SK-N-SH treated with all-trans-retinoic acid at 6 μM for 48 hours (cell line): Measurements from ENCODE around the gene PLA2G6.
"Not testable (repeated sequence)": the region's sequence is repeated elsewhere in the genome, so short reads cannot be mapped to it uniquely, and the experiment has no call there.

Source experiments
- ATAC-seq: fragments of 200-7000 bp; cut with Tn5 transposase; 3 replicates; pipeline ENCODE4 v1.9.1; 2020; ENCODE audit warnings: mild to moderate bottlenecking, moderate library complexity
- ARNTL ChIP-seq: fragments of 450-650 bp; formaldehyde crosslinking; IDR thresholded peaks from 2 replicates; pipeline ENCODE4 v1.5.0; 2020; ENCODE audit warnings: low read depth, mild to moderate bottlenecking, moderate library complexity, borderline replicate concordance
- BACH2 ChIP-seq: fragments of 250-450 bp; sonication (Bioruptor Pico); IDR thresholded peaks from 2 replicates; pipeline ENCODE4 v1.9.0; 2021; ENCODE audit warnings: mild to moderate bottlenecking, borderline replicate concordance
- CSDC2 ChIP-seq: fragments of 250-450 bp; sonication (Bioruptor Pico); IDR thresholded peaks from 2 replicates; pipeline ENCODE4 v1.5.0; 2020; ENCODE audit warnings: mild to moderate bottlenecking, moderate library complexity
- ESRRG ChIP-seq: fragments of 250-450 bp; sonication (Bioruptor Pico); IDR thresholded peaks from 2 replicates; pipeline ENCODE4 v1.6.1; 2021; ENCODE audit warnings: mild to moderate bottlenecking
- GLIS3 ChIP-seq: fragments of 250-450 bp; sonication (Bioruptor Pico); IDR thresholded peaks from 2 replicates; pipeline ENCODE4 v1.5.0; 2020; ENCODE audit warnings: mild to moderate bottlenecking, moderate library complexity
- ISL1 ChIP-seq: fragments of 250-450 bp; sonication (Bioruptor Pico); IDR thresholded peaks from 2 replicates; pipeline ENCODE4 v2.1.2; 2022; ENCODE audit warnings: mild to moderate bottlenecking, moderate library complexity
- PPARA ChIP-seq: fragments of 250-450 bp; sonication (Bioruptor Pico); IDR thresholded peaks from 2 replicates; pipeline ENCODE4 v1.5.0; 2020; ENCODE audit warnings: mild to moderate bottlenecking, borderline replicate concordance
- RARB ChIP-seq: fragments of 250-450 bp; sonication (Bioruptor Pico); IDR thresholded peaks from 2 replicates; pipeline ENCODE4 v1.8.0; 2021; ENCODE audit warnings: mild to moderate bottlenecking, moderate library complexity
- TCF4 ChIP-seq: fragments of 250-450 bp; sonication (Bioruptor Pico); IDR thresholded peaks from 2 replicates; pipeline ENCODE4 v1.8.0; 2021; ENCODE audit warnings: mild to moderate bottlenecking, moderate library complexity, borderline replicate concordance
- TOX ChIP-seq: fragments of 250-450 bp; sonication (Bioruptor Pico); IDR thresholded peaks from 2 replicates; pipeline ENCODE4 v1.8.0; 2021; ENCODE audit warnings: mild to moderate bottlenecking, moderate library complexity, borderline replicate concordance
- ZC3H10 ChIP-seq: fragments of 250-450 bp; sonication (Bioruptor Pico); IDR thresholded peaks from 2 replicates; pipeline ENCODE4 v1.5.1; 2021; ENCODE audit warnings: mild to moderate bottlenecking, moderate library complexity
- ZFP3 ChIP-seq: fragments of 250-450 bp; sonication (Bioruptor Pico); IDR thresholded peaks from 2 replicates; pipeline ENCODE4 v1.5.0; 2020; ENCODE audit warnings: mild to moderate bottlenecking, moderate library complexity
- ZFP30 ChIP-seq: fragments of 450-650 bp; formaldehyde crosslinking; IDR thresholded peaks from 2 replicates; pipeline ENCODE4 v1.5.0; 2022; ENCODE audit warnings: mild to moderate bottlenecking, moderate library complexity
- ZNF70 ChIP-seq: fragments of 450-650 bp; formaldehyde crosslinking; IDR thresholded peaks from 2 replicates; pipeline ENCODE4 v1.5.0; 2020; ENCODE audit warnings: mild to moderate bottlenecking, moderate library complexity
- ZNF8 ChIP-seq: fragments of 450-650 bp; formaldehyde crosslinking; IDR thresholded peaks from 2 replicates; pipeline ENCODE4 v1.5.0; 2020; ENCODE audit warnings: mild to moderate bottlenecking, moderate library complexity
- TF ChIP-seq, protein P1 (sequence below): fragments of 250-450 bp; sonication (Bioruptor Pico); IDR thresholded peaks from 2 replicates; pipeline ENCODE4 v1.5.0; 2020; ENCODE audit warnings: mild to moderate bottlenecking, moderate library complexity
- TF ChIP-seq, protein P2 (sequence below): fragments of 250-450 bp; sonication (Bioruptor Pico); IDR thresholded peaks from 2 replicates; pipeline ENCODE4 v1.8.0; 2021; ENCODE audit warnings: low read depth, mild to moderate bottlenecking, moderate library complexity, borderline replicate concordance
- TF ChIP-seq, protein P3 (sequence below): fragments of 250-450 bp; sonication (Bioruptor Pico); IDR thresholded peaks from 2 replicates; pipeline ENCODE4 v1.5.1; 2020; ENCODE audit warnings: low read depth, mild to moderate bottlenecking, moderate library complexity
- TF ChIP-seq, protein P4 (sequence below): fragments of 250-450 bp; sonication (Bioruptor Pico); IDR thresholded peaks from 2 replicates; pipeline ENCODE4 v1.5.1; 2021; ENCODE audit warnings: mild to moderate bottlenecking, moderate library complexity

The PLA2G6 gene

DNA sequence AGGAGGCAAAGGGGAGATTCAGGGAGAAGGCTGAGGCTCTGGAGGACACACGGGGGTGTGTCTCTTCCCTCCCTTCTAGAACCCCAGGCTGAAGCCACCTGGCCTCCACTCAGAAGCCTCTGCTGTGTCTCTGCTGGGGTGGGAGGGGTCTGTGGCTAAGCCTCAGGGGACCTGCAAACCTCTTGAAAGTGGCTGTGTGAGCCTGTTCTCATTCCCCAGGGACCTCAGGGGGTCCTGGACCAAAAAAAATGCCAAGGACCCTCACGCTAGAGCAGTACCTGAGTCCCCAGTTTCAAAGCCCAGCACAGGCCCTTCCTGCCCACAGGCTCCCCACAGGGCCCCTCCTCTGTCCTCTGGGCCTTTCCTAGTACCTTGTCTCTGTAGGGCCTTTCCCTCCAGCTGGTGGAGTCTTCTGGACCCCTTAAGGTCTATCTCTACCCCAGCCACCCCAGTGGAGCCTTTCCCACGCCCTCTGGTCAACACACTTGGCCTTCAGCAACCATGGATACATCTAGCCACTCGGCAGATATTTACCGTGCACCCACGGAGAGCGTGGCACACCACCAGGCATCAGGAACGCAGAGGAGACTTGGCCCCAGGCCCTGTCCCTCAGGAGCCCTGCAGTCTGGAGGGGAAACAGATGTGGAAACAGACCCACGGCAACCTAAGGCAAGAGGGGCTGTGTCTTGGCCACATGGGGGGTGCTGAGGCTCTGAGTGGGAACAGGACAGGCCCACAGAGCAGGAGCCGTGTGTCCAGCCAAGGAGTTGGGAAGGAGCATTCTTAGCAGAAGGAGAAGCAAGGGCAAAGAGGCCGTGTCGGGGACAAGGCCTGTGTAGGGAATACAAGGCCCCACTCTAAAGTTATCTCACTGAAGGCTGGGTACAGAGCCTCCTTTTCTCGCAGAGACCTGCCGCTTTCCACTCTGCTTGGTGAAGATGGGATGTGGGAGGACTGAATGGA, 18.5 kb downstream of the PLA2G6 start:
- no peak for ATAC-seq
- TF ChIP-seq TOX (no peak), ZFP30 (CRISPR knock-in tag) (no peak), TCF4 (CRISPR knock-in tag) (no peak), ISL1 (no peak), CSDC2 (CRISPR knock-in tag) (no peak), BACH2 (CRISPR knock-in tag) (no peak), ESRRG (CRISPR knock-in tag) (no peak), ARNTL (CRISPR knock-in tag) (no peak)

DNA sequence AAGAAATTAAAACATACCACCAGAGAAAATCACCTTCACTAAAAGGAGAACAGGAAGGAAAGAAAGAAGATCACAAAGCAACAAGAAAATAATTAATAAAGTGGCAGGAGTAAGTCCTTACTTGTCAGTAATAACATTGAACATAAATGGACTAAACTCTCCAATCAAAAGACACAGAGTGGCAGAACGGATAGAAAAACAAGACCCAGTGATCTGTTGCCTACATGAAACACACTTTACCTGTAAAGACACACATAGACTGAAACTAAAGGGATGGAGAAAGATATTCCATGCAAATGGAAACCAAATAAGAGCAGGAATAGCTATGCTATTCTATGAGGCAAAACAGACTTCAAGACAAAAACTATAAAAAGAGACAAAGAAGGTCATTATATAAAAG, 25.9 kb downstream of the PLA2G6 start:
- TF ChIP-seq TCF4 (CRISPR knock-in tag) (no peak), ESRRG (CRISPR knock-in tag) (no peak)
- TF ChIP-seq, all 23 proteins: peak for 0
- ATAC-seq = no peak

DNA sequence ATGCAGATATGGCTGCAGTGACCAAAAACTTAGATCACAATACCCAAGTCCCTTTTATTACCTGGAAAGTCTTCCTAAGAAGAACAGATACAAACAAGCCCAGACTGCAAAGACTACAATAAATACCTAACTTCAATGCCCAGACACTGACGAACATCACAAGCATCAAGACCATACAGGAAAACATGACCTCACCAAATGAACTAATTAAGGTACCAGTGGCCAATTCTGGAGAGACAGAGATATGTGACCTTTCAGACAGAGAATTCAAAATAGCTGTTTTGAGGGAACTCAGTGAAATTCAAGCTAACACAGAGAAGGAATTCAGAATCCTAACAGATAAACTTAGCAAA, 27.1 kb downstream of the PLA2G6 start:
- ATAC-seq = not testable (repeated sequence)

DNA sequence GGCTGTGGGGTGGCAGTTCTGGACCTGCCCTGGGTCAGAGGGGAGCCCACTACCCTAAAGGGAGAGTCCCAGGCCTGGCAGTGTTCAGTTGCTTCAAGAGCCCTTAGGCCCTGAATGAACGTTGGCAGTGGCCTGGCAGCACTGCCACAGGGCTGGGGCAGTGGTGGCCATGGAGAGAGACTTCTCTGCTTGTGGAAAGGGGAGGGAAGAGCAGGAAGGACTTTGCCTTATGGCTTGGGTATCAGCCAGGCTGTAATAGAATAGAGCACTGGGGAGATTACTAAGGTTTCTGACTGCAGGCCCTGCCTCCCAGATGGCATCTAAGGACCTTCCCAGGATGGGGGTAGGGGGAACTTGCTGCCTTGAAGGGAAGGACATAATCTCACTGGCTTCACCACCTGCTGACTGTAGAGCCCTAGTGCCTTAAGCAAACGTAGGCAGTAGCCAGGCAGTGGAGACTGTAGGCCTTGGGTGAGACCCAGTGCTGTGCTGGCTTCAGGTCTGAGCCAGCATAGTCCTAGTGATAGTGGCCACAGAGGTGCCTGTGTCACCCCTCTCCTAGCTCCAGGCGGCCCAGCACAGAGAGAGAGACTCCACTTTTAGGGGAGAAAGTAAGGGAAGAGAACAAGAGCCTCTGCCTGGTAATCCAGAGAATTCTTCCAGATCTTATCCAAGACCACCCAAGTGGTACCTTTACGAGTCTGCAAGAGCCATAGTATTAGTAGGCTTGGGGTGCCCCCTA, 27.6 kb downstream of the PLA2G6 start:
- ATAC-seq = no peak
- TF ChIP-seq, protein P1, sequence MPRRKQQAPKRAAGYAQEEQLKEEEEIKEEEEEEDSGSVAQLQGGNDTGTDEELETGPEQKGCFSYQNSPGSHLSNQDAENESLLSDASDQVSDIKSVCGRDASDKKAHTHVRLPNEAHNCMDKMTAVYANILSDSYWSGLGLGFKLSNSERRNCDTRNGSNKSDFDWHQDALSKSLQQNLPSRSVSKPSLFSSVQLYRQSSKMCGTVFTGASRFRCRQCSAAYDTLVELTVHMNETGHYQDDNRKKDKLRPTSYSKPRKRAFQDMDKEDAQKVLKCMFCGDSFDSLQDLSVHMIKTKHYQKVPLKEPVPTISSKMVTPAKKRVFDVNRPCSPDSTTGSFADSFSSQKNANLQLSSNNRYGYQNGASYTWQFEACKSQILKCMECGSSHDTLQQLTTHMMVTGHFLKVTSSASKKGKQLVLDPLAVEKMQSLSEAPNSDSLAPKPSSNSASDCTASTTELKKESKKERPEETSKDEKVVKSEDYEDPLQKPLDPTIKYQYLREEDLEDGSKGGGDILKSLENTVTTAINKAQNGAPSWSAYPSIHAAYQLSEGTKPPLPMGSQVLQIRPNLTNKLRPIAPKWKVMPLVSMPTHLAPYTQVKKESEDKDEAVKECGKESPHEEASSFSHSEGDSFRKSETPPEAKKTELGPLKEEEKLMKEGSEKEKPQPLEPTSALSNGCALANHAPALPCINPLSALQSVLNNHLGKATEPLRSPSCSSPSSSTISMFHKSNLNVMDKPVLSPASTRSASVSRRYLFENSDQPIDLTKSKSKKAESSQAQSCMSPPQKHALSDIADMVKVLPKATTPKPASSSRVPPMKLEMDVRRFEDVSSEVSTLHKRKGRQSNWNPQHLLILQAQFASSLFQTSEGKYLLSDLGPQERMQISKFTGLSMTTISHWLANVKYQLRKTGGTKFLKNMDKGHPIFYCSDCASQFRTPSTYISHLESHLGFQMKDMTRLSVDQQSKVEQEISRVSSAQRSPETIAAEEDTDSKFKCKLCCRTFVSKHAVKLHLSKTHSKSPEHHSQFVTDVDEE = no peak
- TF ChIP-seq, protein P2, sequence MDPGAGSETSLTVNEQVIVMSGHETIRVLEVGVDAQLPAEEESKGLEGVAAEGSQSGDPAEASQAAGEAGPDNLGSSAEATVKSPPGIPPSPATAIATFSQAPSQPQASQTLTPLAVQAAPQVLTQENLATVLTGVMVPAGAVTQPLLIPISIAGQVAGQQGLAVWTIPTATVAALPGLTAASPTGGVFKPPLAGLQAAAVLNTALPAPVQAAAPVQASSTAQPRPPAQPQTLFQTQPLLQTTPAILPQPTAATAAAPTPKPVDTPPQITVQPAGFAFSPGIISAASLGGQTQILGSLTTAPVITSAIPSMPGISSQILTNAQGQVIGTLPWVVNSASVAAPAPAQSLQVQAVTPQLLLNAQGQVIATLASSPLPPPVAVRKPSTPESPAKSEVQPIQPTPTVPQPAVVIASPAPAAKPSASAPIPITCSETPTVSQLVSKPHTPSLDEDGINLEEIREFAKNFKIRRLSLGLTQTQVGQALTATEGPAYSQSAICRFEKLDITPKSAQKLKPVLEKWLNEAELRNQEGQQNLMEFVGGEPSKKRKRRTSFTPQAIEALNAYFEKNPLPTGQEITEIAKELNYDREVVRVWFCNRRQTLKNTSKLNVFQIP (CRISPR knock-in tag) = no peak
- no peak for TF ChIP-seq BACH2 (CRISPR knock-in tag)
- no peak for TF ChIP-seq ZFP30 (CRISPR knock-in tag)
- no peak for TF ChIP-seq ESRRG (CRISPR knock-in tag)
- TF ChIP-seq ISL1 = no peak
- no peak for TF ChIP-seq TOX
- TF ChIP-seq PPARA (CRISPR knock-in tag) = no peak
- TF ChIP-seq ZNF8 = no peak
- no peak for TF ChIP-seq ZNF70
- TF ChIP-seq, protein P3, sequence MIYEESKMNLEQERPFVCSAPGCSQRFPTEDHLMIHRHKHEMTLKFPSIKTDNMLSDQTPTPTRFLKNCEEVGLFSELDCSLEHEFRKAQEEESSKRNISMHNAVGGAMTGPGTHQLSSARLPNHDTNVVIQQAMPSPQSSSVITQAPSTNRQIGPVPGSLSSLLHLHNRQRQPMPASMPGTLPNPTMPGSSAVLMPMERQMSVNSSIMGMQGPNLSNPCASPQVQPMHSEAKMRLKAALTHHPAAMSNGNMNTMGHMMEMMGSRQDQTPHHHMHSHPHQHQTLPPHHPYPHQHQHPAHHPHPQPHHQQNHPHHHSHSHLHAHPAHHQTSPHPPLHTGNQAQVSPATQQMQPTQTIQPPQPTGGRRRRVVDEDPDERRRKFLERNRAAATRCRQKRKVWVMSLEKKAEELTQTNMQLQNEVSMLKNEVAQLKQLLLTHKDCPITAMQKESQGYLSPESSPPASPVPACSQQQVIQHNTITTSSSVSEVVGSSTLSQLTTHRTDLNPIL (CRISPR knock-in tag) = no peak
- no peak for TF ChIP-seq ZC3H10 (CRISPR knock-in tag)
- no peak for TF ChIP-seq ZFP3

DNA sequence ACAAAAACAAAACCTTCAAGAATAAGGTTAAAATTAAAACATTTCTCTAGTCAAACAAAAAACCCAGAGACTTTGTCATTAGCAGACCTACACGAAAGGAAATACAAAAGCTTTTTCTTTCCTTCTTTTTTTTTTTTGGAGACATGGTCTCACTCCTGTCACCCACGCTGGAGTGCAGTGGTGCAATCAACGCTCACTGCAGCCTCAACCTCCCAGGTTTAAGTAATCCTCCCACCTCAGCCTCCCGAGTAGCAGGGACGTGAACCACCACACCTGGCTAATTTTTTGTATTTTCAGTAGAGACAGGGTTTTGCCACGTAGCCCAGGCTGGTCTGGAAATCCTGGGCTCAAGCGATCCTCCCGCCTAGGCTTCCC, 30.5 kb downstream of the PLA2G6 start:
- no peak for ATAC-seq
- TF ChIP-seq ZFP30 (CRISPR knock-in tag) = no peak
- no peak for TF ChIP-seq ARNTL (CRISPR knock-in tag)
- TF ChIP-seq RARB (CRISPR knock-in tag) = no peak
- TF ChIP-seq CSDC2 (CRISPR knock-in tag) = no peak
- TF ChIP-seq GLIS3 (CRISPR knock-in tag) = no peak
- no peak for TF ChIP-seq ZNF8
- TF ChIP-seq, protein P4, sequence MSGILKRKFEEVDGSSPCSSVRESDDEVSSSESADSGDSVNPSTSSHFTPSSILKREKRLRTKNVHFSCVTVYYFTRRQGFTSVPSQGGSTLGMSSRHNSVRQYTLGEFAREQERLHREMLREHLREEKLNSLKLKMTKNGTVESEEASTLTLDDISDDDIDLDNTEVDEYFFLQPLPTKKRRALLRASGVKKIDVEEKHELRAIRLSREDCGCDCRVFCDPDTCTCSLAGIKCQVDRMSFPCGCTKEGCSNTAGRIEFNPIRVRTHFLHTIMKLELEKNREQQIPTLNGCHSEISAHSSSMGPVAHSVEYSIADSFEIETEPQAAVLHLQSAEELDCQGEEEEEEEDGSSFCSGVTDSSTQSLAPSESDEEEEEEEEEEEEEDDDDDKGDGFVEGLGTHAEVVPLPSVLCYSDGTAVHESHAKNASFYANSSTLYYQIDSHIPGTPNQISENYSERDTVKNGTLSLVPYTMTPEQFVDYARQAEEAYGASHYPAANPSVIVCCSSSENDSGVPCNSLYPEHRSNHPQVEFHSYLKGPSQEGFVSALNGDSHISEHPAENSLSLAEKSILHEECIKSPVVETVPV (CRISPR knock-in tag) = no peak
- TF ChIP-seq, protein P3 (CRISPR knock-in tag) = no peak
- no peak for TF ChIP-seq TOX
- TF ChIP-seq BACH2 (CRISPR knock-in tag) = no peak
- TF ChIP-seq, protein P2 (CRISPR knock-in tag) = no peak
- TF ChIP-seq ZC3H10 (CRISPR knock-in tag) = no peak
